Thyroid gland (tissue), 4 donors: ENCODE measurements around the gene TMEM37.

Experiments
- CTCF ChIP-seq, 6 experiments: fragments of 200-600 bp in 3 of 6; fragments of 450-650 bp in 3 of 6; sonication (generic) in 3 of 6; IDR thresholded peaks; one replicate each; pipeline ENCODE4 v1.5.1; 2016 to 2019; ENCODE audit warnings: antibody characterized with exemption in 6 of 6, mild to moderate bottlenecking in 2 of 6, inconsistent platforms in 1 of 6, moderate library complexity in 1 of 6
- POLR2A ChIP-seq, 2 donors: fragments of 450-650 bp; IDR thresholded peaks; one replicate each; pipeline ENCODE4 v1.6.1; 2017; ENCODE audit warnings: antibody characterized with exemption in 2 of 2, mild to moderate bottlenecking in 2 of 2, moderate library complexity in 1 of 2

DNA sequence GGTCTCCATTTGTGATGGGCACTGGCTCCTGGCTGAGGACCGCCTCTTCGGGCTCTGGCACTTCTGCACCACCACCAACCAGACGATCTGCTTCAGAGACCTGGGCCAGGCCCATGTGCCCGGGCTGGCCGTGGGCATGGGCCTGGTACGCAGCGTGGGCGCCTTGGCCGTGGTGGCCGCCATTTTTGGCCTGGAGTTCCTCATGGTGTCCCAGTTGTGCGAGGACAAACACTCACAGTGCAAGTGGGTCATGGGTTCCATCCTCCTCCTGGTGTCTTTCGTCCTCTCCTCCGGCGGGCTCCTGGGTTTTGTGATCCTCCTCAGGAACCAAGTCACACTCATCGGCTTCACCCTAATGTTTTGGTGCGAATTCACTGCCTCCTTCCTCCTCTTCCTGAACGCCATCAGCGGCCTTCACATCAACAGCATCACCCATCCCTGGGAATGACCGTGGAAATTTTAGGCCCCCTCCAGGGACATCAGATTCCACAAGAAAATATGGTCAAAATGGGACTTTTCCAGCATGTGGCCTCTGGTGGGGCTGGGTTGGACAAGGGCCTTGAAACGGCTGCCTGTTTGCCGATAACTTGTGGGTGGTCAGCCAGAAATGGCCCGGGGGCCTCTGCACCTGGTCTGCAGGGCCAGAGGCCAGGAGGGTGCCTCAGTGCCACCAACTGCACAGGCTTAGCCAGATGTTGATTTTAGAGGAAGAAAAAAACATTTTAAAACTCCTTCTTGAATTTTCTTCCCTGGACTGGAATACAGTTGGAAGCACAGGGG lies 5.5 kb downstream of the TMEM37 start:
- TF ChIP-seq CTCF (IDR thresholded peaks at IDR 0.05) (no peak), POLR2A (IDR thresholded peaks at IDR 0.05) (no peak)
